A375 (cell line): ENCODE measurements around the gene C1S. TPM values are rescaled to one million over a fixed set of nuclear protein-coding genes. Genes with fewer than 3 reads are reported as not detected.

Experiments
- small RNA-seq: library from RNA; depleted of rRNA; stranded (forward); fragments of <200 nt; gene quantifications from one replicate; pipeline ENCODE3, GENCODE V24; 2014
- total RNA-seq: library from RNA; depleted of rRNA; stranded (reverse); fragments of >200 nt; shearing (Covaris generic); gene quantifications from 2 replicates; pipeline ENCODE4 v1.2.3, GENCODE V29; 2014; rRNA removed

Gene C1S
- total RNA-seq = 1.2 and 4.3 TPM in 2 replicates

DNA sequence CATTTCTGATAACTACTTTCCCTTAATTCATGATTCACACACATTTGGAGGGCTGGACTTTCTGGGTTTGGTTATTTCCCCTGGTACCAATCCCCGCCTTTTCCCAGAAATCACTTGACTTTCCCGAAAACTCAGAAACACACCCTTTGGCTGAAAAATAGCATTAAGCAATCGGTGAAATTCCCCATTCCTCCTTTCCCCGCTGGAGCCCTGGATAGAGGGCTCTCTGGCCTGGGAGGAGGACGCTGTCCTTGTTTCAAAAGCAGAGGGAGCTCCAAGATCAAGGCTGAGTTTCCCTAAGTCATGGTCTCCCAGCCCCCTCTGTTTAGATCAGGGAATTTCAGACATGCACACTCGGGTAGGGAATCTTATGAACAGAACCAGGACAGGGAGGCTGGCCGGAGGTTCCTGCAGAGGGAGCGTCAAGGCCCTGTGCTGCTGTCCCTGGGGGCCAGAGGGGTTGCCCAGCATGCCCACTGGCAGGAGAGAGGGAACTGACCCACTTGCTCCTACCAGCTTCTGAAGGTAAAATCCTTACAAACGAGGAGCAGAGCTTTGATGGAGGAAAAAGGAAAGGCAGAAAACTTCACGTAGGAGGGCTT, at the start of gene C1S:
Gene C1S (plus strand): TSS at position 366 of the 602 bp plus-strand sequence. CDS start 1,195 bp downstream, outside the sequence.

DNA sequence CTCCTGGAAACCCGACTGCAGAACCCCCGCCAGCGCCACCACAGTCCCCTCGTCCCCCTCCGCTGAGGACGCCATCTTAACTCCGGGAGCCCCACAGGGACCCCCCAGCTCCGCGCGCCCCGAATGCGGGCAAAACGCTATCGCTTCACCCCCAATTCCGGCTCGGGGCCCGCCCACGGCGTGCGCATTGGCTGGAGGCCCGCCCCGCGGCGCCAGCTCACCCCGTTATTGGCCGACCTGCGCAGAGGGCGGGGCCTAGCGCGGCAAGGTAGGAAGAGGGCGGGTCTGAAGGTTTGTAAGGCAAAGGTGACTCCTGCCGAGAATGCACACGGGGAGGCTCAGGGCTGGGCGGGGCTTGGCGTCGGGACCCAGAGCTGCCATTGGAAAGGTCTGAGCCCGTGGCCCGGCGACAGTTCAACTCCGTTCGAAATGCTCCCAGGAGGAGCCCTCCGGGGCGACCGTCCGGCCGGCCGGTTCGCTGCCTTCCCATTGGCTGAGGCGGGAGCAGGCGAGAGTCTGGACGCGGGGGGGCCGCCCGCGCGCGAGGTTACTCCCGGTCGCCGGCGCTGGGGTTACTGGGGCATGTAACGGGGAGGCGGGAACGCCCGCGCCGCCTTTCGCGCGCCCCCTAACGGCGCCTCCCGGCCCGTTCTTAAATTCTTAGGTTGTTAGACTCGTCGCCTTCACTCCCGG, 42.0 kb upstream of the C1S start, which contains the start of gene LPCAT3:
Gene LPCAT3 (minus strand): TSS at position 127 of the 693 bp plus-strand sequence. CDS start 52 bp downstream, at position 75.

DNA sequence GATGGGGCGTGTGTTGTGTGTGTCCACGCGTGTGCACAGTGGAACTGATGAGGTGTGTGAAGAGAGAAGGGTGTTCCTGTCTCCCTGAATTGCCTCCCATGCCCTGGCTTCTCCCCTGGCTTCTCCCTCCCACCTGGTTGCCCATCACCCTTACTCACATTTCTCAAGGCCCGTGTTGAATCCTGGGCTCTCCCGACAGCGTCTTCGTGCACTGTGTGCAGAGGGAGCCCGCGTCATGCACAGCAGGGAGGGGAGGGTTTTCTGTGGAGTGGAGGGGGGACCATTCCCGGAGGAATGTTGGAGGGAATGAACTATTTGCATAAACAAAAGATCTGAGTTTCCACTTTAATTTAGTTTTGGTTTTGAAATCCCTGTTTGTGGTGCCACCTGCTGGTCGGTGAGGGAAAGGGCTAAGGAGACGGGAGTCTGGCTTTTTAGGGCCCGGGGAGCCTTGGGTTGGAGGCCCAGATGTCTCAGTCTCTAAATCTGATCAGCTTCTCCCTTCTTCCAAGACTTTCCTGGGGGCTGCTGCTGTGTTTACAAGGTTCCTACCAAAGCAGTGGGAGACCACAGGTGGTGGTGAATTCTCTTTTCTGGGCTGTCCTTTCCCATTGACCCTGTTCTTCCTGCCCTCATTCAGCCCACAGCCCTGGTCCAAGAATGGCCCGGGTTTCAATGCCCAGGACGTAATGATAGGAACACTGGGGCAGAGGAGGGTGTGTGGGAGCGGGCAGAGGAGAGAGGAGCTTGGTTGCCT, 31.9 kb downstream of the C1S start, which contains the start of gene C1R:
Gene C1R (minus strand): TSS at position 217 of the 757 bp plus-strand sequence. CDS start 57 bp downstream, at position 160.

DNA sequence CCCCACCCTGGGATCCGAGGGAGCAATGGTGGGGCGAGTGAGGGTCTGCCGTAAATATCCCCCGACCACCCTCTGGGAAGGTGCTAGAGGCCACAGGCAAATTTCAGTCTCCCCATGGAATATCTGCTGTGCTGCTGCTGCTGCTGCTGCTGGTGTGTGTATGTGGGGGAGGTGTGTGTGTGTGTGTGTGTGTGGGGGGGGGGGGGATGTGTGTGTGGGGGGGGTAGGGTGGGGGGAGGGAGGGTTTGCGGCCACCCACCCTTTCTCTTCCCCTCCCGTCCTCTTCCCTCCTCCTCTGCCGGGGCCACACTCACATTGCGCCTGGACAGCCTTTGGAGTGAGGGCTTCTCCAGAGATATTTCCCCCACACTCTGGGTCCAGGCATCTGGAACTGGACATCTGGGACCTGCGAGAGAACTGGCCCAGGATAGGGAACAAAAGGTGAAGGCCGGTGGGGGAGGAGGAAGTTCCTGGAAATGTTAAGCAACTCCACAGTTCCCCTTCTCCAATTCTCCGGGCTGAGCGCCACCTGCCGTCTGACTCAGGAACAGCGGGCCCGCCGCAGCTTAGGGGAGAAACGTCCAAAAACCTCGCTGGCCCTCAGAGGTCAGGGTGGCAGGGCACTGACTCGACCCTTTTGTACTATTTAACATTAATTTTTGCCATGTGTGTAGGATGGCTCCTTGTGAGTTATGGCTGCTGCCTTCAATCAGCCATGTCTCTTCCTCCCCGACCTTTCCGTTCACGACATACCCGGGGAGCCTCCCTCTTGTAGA, 48.5 kb downstream of the C1S start, which contains the start of gene C1RL:
Gene C1RL (minus strand): TSS at position 419 of the 776 bp plus-strand sequence. CDS start 34 bp downstream, at position 385.

Small RNA genes within 50 kb of the gene (small RNA-seq; reads per million reads assigned to genes)
- gene AC006512.1 (not detected), gene RNU6-485P (not detected)

Other genes starting within 250 kb of the C1S start
- gene GPR162, start 238.9 kb upstream of the C1S start, total RNA-seq = 2.7 and 3.7 TPM in 2 replicates
- gene P3H3, start 232.3 kb upstream of the C1S start, total RNA-seq = 24.4 and 25.4 TPM in 2 replicates
- gene GNB3, start 219.8 kb upstream of the C1S start, total RNA-seq = 0.60 and 1.5 TPM in 2 replicates
- gene CDCA3, start 209.4 kb upstream of the C1S start, total RNA-seq = 59.8 and 88.8 TPM in 2 replicates
- gene USP5, start 208.6 kb upstream of the C1S start, total RNA-seq = 104 and 105 TPM in 2 replicates
- 1,258 and 1,261 TPM in 2 replicates for gene TPI1, start 193.2 kb upstream of the C1S start, total RNA-seq
- 16.9 and 18.4 TPM in 2 replicates for gene SPSB2, start 187.4 kb upstream of the C1S start, total RNA-seq
- 12.7 and 15.2 TPM in 2 replicates for gene LRRC23, start 155.9 kb upstream of the C1S start, total RNA-seq
- gene ENO2, start 146.1 kb upstream of the C1S start, total RNA-seq = 19.2 and 23.8 TPM in 2 replicates
- gene ATN1, start 132.8 kb upstream of the C1S start, total RNA-seq = 29.4 and 29.8 TPM in 2 replicates
- not detected in 2 replicates for gene RNU7-1, start 116.9 kb upstream of the C1S start, total RNA-seq
- gene C12orf57, start 116.7 kb upstream of the C1S start, total RNA-seq = 295 and 346 TPM in 2 replicates
- 0.88 and 2.8 TPM in 2 replicates for gene PTPN6, start 109.4 kb upstream of the C1S start, total RNA-seq
- 604 and 712 TPM in 2 replicates for gene PHB2, start 90.1 kb upstream of the C1S start, total RNA-seq
- gene EMG1, start 89.8 kb upstream of the C1S start, total RNA-seq = 154 and 183 TPM in 2 replicates
- 21.9 and 22.5 TPM in 2 replicates for gene LPCAT3, start 42.2 kb upstream of the C1S start, total RNA-seq
- gene C1R, start 31.7 kb downstream of the C1S start, total RNA-seq = 4.4 and 5.3 TPM in 2 replicates
- gene C1RL, start 48.5 kb downstream of the C1S start, total RNA-seq = 11.7 and 13.2 TPM in 2 replicates
- not detected in 2 replicates for gene RBP5, start 68.2 kb downstream of the C1S start, total RNA-seq
- 8.5 and 10.1 TPM in 2 replicates for gene CLSTN3, start 69.7 kb downstream of the C1S start, total RNA-seq
- 22.4 and 29.3 TPM in 2 replicates for gene PEX5, start 129.0 kb downstream of the C1S start, total RNA-seq
- not detected in 2 replicates for gene ACSM4, start 243.4 kb downstream of the C1S start, total RNA-seq